HEK293 (cell line): ENCODE results near the gene MECR.

Experiments used
- PBX3 ChIP-seq: sonication (generic); formaldehyde crosslinking; IDR thresholded peaks from 2 replicates; pipeline ENCODE4 v1.8.1; 2022; ENCODE audit warnings: mild to moderate bottlenecking, moderate library complexity, missing genetic modification reagents
- REST ChIP-seq: fragments of 450-650 bp; formaldehyde crosslinking; IDR thresholded peaks from 2 replicates; pipeline ENCODE4 v1.5.1; 2016; ENCODE audit warnings: missing biosample characterization, missing genetic modification characterization
- SP2 ChIP-seq: fragments of 450-650 bp; formaldehyde crosslinking; IDR thresholded peaks from 2 replicates; pipeline ENCODE4 v1.5.1; 2016; ENCODE audit warnings: missing biosample characterization, missing genetic modification characterization
- WT1 ChIP-seq: fragments of 450-650 bp; formaldehyde crosslinking; IDR thresholded peaks from 2 replicates; pipeline ENCODE4 v1.5.1; 2016; ENCODE audit warnings: missing biosample characterization, missing genetic modification characterization
- ZBTB1 ChIP-seq: fragments of 450-650 bp; formaldehyde crosslinking; IDR thresholded peaks from 2 replicates; pipeline ENCODE4 v1.5.1; 2016; ENCODE audit warnings: missing biosample characterization, missing genetic modification characterization
- ZBTB49 ChIP-seq: fragments of 450-650 bp; formaldehyde crosslinking; IDR thresholded peaks from 2 replicates; pipeline ENCODE4 v1.5.1; 2016; ENCODE audit warnings: missing biosample characterization, missing genetic modification characterization, low read depth
- ZNF16 ChIP-seq: fragments of 450-650 bp; formaldehyde crosslinking; IDR thresholded peaks from 2 replicates; pipeline ENCODE4 v1.5.1; 2016; ENCODE audit warnings: low read depth, missing biosample characterization, missing genetic modification characterization
- ZNF2 ChIP-seq: fragments of 450-650 bp; formaldehyde crosslinking; IDR thresholded peaks from 2 replicates; pipeline ENCODE4 v1.5.1; 2016; ENCODE audit warnings: missing biosample characterization, missing genetic modification characterization
- ZNF335 ChIP-seq: fragments of 450-650 bp; formaldehyde crosslinking; conservative IDR thresholded peaks from 2 replicates; pipeline ENCODE4 v1.5.1; 2016; ENCODE audit warnings: missing biosample characterization, missing genetic modification characterization
- ZNF354C ChIP-seq: fragments of 450-650 bp; formaldehyde crosslinking; IDR thresholded peaks from 2 replicates; pipeline ENCODE4 v1.5.1; 2016; ENCODE audit warnings: missing biosample characterization, missing genetic modification characterization, low read depth, borderline replicate concordance
- ZNF670 ChIP-seq: fragments of 450-650 bp; formaldehyde crosslinking; IDR thresholded peaks from 2 replicates; pipeline ENCODE4 v1.5.1; 2016; ENCODE audit warnings: missing biosample characterization, missing genetic modification characterization, low read depth
- ZNF707 ChIP-seq: fragments of 450-650 bp; formaldehyde crosslinking; IDR thresholded peaks from 2 replicates; pipeline ENCODE4 v1.5.1; 2016; ENCODE audit warnings: missing biosample characterization, missing genetic modification characterization
- TF ChIP-seq, protein P1 (sequence below): fragments of 450-650 bp; formaldehyde crosslinking; IDR thresholded peaks from 2 replicates; pipeline ENCODE4 v1.5.1; 2016; ENCODE audit warnings: missing biosample characterization, missing genetic modification characterization
- TF ChIP-seq, protein P2 (sequence below): fragments of 450-650 bp; formaldehyde crosslinking; IDR thresholded peaks from 2 replicates; pipeline ENCODE4 v1.5.1; 2016; ENCODE audit warnings: missing biosample characterization, missing genetic modification characterization

- TF ChIP-seq ZNF707 (tag by site-specific recombination) = no peak
- no peak for TF ChIP-seq REST (tag by site-specific recombination)
- TF ChIP-seq ZNF354C = no peak
- TF ChIP-seq, protein P1, sequence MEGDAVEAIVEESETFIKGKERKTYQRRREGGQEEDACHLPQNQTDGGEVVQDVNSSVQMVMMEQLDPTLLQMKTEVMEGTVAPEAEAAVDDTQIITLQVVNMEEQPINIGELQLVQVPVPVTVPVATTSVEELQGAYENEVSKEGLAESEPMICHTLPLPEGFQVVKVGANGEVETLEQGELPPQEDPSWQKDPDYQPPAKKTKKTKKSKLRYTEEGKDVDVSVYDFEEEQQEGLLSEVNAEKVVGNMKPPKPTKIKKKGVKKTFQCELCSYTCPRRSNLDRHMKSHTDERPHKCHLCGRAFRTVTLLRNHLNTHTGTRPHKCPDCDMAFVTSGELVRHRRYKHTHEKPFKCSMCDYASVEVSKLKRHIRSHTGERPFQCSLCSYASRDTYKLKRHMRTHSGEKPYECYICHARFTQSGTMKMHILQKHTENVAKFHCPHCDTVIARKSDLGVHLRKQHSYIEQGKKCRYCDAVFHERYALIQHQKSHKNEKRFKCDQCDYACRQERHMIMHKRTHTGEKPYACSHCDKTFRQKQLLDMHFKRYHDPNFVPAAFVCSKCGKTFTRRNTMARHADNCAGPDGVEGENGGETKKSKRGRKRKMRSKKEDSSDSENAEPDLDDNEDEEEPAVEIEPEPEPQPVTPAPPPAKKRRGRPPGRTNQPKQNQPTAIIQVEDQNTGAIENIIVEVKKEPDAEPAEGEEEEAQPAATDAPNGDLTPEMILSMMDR (tag by site-specific recombination) = no peak
- no peak for TF ChIP-seq WT1 (tag by site-specific recombination)
- TF ChIP-seq ZNF2 (tag by site-specific recombination) = no peak
- TF ChIP-seq ZBTB49 (tag by site-specific recombination) = no peak
- TF ChIP-seq, protein P2, sequence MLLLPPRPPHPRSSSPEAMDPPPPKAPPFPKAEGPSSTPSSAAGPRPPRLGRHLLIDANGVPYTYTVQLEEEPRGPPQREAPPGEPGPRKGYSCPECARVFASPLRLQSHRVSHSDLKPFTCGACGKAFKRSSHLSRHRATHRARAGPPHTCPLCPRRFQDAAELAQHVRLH (tag by site-specific recombination) = no peak
- no peak for TF ChIP-seq ZNF16 (tag by site-specific recombination)
- no peak for TF ChIP-seq ZNF335 (tag by site-specific recombination)
- no peak for TF ChIP-seq ZBTB1 (tag by site-specific recombination)
- TF ChIP-seq SP2 (tag by site-specific recombination) = no peak
- no peak for TF ChIP-seq ZNF670 (tag by site-specific recombination)
- TF ChIP-seq PBX3 (CRISPR knock-in tag) = no peak
Measured at GRCh38 chr1:29157269-29157601, 73.5 kb downstream of the MECR start.
